GM23338 (cell line): Measurements from ENCODE around the gene NUP107. TPM values are rescaled to one million over a fixed set of nuclear protein-coding genes. Genes with fewer than 3 reads are reported as not detected.
"Not testable (repeated sequence)": the region's sequence is repeated elsewhere in the genome, so short reads cannot be mapped to it uniquely, and the experiment has no call there.

ENCODE experiments used
- ATAC-seq: fragments of 200-7000 bp; cut with Tn5 transposase; 3 replicates; pipeline ENCODE4 v1.9.1; 2020
- DNase-seq: peaks from one replicate; pipeline ENCODE4 v3.0.0-alpha.2; 2015; ENCODE audit warnings: low spot score
- H2AFZ ChIP-seq: fragments of 200-600 bp; sonication (generic); 2 replicates; pipeline ENCODE4 v1.8.0; 2016; ENCODE audit warnings: antibody characterized with exemption, mild to moderate bottlenecking, moderate library complexity
- H3F3A ChIP-seq: fragments of 200-600 bp; sonication (generic); replicated peaks from 2 replicates; pipeline ENCODE4 v1.8.0; 2017; ENCODE audit warnings: antibody characterized with exemption, mixed run types, low read depth
- H3K27ac ChIP-seq: fragments of 200-600 bp; sonication (generic); 2 replicates; pipeline ENCODE4 v1.6.1; 2016; ENCODE audit warnings: low read depth
- H3K27me3 ChIP-seq: fragments of 200-600 bp; sonication (generic); 2 replicates; pipeline ENCODE4 v1.8.0; 2016; ENCODE audit warnings: mild to moderate bottlenecking, mixed run types, moderate library complexity; ENCODE audit not compliant: insufficient read depth
- H3K36me3 ChIP-seq: fragments of 200-600 bp; sonication (generic); 2 replicates; pipeline ENCODE4 v1.8.0; 2016; ENCODE audit warnings: mild to moderate bottlenecking; ENCODE audit not compliant: insufficient read depth
- H3K4me1 ChIP-seq: fragments of 200-600 bp; sonication (generic); 2 replicates; pipeline ENCODE4 v1.8.0; 2016; ENCODE audit warnings: mild to moderate bottlenecking, moderate library complexity; ENCODE audit not compliant: insufficient read depth
- H3K4me2 ChIP-seq: fragments of 200-600 bp; sonication (generic); 2 replicates; pipeline ENCODE4 v1.7.1; 2017; ENCODE audit warnings: mixed run types
- H3K4me3 ChIP-seq: fragments of 200-600 bp; sonication (generic); 2 replicates; pipeline ENCODE4 v1.6.1; 2016; ENCODE audit warnings: mixed run types
- H3K79me2 ChIP-seq: fragments of 200-600 bp; sonication (generic); replicated peaks from 2 replicates; pipeline ENCODE4 v1.8.0; 2017; ENCODE audit warnings: mild to moderate bottlenecking; ENCODE audit not compliant: insufficient read depth
- H3K9me2 ChIP-seq: fragments of 200-600 bp; sonication (generic); 2 replicates; pipeline ENCODE4 v1.8.0; 2017; ENCODE audit not compliant: insufficient read depth
- H4K20me1 ChIP-seq: fragments of 200-600 bp; sonication (generic); replicated peaks from 2 replicates; pipeline ENCODE4 v1.8.0; 2017; ENCODE audit warnings: mild to moderate bottlenecking; ENCODE audit not compliant: insufficient read depth
- H3K27ac Mint-ChIP-seq: 2 replicates; pipeline ENCODE4 v1.8.0; 2020; ENCODE audit warnings: inconsistent platforms, mild to moderate bottlenecking, moderate library complexity, mixed read lengths
- H3K27me3 Mint-ChIP-seq: 3 replicates; pipeline ENCODE4 v1.8.0; 2022; ENCODE audit warnings: low read depth, mild to moderate bottlenecking, moderate library complexity, mixed read lengths, inconsistent platforms; ENCODE audit not compliant: insufficient read depth, poor library complexity
- H3K36me3 Mint-ChIP-seq: 3 replicates; pipeline ENCODE4 v1.8.0; 2021; ENCODE audit warnings: low read depth, mild to moderate bottlenecking, inconsistent platforms, moderate library complexity, mixed read lengths
- H3K4me1 Mint-ChIP-seq: 3 replicates; pipeline ENCODE4 v1.8.0; 2020; ENCODE audit warnings: mild to moderate bottlenecking, inconsistent platforms, mixed read lengths
- H3K4me3 Mint-ChIP-seq: 3 replicates; pipeline ENCODE4 v1.8.0; 2021; ENCODE audit warnings: moderate library complexity, mild to moderate bottlenecking, inconsistent platforms, mixed read lengths
- H3K9me3 Mint-ChIP-seq: 3 replicates; pipeline ENCODE4 v1.8.0; 2020; ENCODE audit warnings: moderate library complexity, mild to moderate bottlenecking, inconsistent platforms, mixed read lengths
- CREB1 ChIP-seq: fragments of 250-450 bp; sonication (Bioruptor Pico); IDR thresholded peaks from 2 replicates; pipeline ENCODE4 v1.5.0; 2020; ENCODE audit warnings: low read depth, mild to moderate bottlenecking, moderate library complexity
- EZH2 ChIP-seq: fragments of 200-600 bp; sonication (generic); IDR thresholded peaks from one replicate; pipeline ENCODE4 v1.8.0; 2017; ENCODE audit warnings: antibody characterized with exemption, mild to moderate bottlenecking, low read depth; ENCODE audit not compliant: unreplicated experiment
- EZH2phosphoT487 ChIP-seq: fragments of 200-600 bp; sonication (generic); IDR thresholded peaks from one replicate; pipeline ENCODE4 v1.8.1; 2018; ENCODE audit warnings: antibody characterized with exemption; ENCODE audit not compliant: unreplicated experiment
- JUNB ChIP-seq: IDR thresholded peaks from one replicate; pipeline ENCODE4 v1.6.1; 2016; ENCODE audit warnings: antibody characterized with exemption; ENCODE audit not compliant: unreplicated experiment
- NANOG ChIP-seq: IDR thresholded peaks from 2 replicates; pipeline ENCODE4 v1.6.1; 2016; ENCODE audit warnings: antibody characterized with exemption, borderline replicate concordance
- REST ChIP-seq: IDR thresholded peaks from one replicate; pipeline ENCODE4 v1.6.1; 2018; ENCODE audit warnings: antibody characterized with exemption; ENCODE audit not compliant: unreplicated experiment
- STAT1 ChIP-seq: IDR thresholded peaks from one replicate; pipeline ENCODE4 v1.6.1; 2016; ENCODE audit warnings: antibody characterized with exemption; ENCODE audit not compliant: unreplicated experiment
- ZNF114 ChIP-seq: fragments of 250-450 bp; sonication (Bioruptor Pico); IDR thresholded peaks from 2 replicates; pipeline ENCODE4 v1.5.0; 2020; ENCODE audit warnings: mild to moderate bottlenecking, moderate library complexity
- ZNF331 ChIP-seq: fragments of 250-450 bp; sonication (Bioruptor Pico); IDR thresholded peaks from 2 replicates; pipeline ENCODE4 v1.5.0; 2020; ENCODE audit warnings: low read depth, mild to moderate bottlenecking, moderate library complexity
- polyA plus RNA-seq: library from polyadenylated mRNA; unstranded; fragments of >200 nt; fragmentation: Nextera tagmentation; extraction: Ambion mirVana; gene quantifications from 2 replicates; pipeline ENCODE4 v1.2.1, GENCODE V29; 2016
- total RNA-seq: library from RNA; depleted of rRNA; stranded (reverse); fragments of >200 nt; shearing (Covaris generic); gene quantifications from 2 replicates; pipeline ENCODE4 v1.2.3, GENCODE V29; 2014
- TF ChIP-seq, protein P1 (sequence below): IDR thresholded peaks from 2 replicates; pipeline ENCODE4 v1.6.1; 2016; ENCODE audit warnings: antibody characterized with exemption
- TF ChIP-seq, protein P2 (sequence below), 2 experiments: fragments of 200-600 bp in 1 of 2; sonication (generic) in 1 of 2; conservative IDR thresholded peaks; 2 replicates each; pipeline versions ENCODE4 v1.5.1 to v1.6.1; 2016 to 2017; ENCODE audit warnings: antibody characterized with exemption in 2 of 2, low read depth in 2 of 2, mild to moderate bottlenecking in 2 of 2, moderate library complexity in 1 of 2

Gene NUP107
- total and polyA plus RNA-seq, 2 experiments from 2014 or later, result 123 to 152 TPM

DNA sequence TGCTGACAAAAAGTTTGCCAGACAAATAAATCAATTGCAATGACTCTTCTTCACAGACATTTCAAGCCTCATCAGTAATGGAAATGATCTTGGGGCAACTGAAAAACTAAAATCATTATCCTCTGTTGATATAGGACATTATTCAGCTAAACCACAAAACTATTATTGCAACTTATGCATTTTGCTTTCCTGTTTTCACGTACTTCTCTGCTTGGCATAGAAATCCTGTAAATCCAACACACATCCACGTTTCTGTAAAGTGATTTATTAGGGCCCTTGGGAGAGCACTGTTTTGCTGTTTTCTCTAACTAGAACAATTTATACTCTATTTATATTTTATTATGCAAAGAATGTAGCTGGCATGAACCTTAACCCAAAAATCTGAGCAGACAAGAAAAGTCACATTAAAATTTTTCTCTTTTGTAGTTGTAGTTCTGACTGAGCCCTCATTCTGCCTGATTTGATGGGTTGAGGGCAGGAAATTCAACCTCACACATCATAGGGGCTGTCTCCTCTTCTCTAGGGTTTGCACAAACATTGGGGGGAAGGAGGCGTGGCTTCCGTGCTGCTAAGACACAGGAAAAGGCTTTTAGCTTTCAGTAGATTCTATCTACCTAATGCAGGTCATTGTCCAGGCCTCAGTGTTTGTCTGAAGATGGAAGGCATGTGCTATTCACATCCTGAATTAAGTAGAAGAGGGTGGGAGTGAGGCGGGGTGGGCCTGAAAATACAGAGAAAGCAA, 11.5 kb upstream of the NUP107 start (continued):
- TF ChIP-seq REST (no peak), ZNF114 (CRISPR knock-in tag) (no peak), NANOG (no peak), ZNF331 (CRISPR knock-in tag) (no peak), JUNB (no peak), STAT1 (no peak), EZH2phosphoT487 (no peak), EZH2 (no peak), CREB1 (no peak)
- TF ChIP-seq, protein P1, sequence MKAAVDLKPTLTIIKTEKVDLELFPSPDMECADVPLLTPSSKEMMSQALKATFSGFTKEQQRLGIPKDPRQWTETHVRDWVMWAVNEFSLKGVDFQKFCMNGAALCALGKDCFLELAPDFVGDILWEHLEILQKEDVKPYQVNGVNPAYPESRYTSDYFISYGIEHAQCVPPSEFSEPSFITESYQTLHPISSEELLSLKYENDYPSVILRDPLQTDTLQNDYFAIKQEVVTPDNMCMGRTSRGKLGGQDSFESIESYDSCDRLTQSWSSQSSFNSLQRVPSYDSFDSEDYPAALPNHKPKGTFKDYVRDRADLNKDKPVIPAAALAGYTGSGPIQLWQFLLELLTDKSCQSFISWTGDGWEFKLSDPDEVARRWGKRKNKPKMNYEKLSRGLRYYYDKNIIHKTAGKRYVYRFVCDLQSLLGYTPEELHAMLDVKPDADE, result no peak
- TF ChIP-seq, protein P2, sequence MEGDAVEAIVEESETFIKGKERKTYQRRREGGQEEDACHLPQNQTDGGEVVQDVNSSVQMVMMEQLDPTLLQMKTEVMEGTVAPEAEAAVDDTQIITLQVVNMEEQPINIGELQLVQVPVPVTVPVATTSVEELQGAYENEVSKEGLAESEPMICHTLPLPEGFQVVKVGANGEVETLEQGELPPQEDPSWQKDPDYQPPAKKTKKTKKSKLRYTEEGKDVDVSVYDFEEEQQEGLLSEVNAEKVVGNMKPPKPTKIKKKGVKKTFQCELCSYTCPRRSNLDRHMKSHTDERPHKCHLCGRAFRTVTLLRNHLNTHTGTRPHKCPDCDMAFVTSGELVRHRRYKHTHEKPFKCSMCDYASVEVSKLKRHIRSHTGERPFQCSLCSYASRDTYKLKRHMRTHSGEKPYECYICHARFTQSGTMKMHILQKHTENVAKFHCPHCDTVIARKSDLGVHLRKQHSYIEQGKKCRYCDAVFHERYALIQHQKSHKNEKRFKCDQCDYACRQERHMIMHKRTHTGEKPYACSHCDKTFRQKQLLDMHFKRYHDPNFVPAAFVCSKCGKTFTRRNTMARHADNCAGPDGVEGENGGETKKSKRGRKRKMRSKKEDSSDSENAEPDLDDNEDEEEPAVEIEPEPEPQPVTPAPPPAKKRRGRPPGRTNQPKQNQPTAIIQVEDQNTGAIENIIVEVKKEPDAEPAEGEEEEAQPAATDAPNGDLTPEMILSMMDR (conservative IDR thresholded peaks at IDR 0.05; ENCODE audit: low read depth in 2 of 2), result no peak

DNA sequence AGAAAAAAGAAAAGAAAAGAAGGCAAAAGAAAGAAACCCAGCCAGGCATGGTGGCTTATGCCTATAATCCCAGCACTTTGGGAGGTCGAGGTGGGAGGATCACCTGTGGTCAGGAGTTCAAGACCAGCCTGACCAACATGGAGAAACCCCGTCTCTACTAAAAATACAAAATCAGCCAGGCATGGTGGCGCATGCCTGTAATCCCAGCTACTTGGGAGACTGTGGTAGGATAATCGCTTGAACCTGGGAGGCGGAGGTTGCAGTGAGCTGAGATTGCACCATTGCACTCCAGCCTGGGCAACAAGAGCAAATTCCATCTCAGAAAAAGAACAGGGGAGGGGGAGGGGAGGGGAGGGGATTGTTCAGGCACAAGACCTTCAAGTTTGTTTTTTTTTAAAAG, 9.9 kb upstream of the NUP107 start:
- H3K27me3 ChIP-seq, H3K9me3 Mint-ChIP-seq, H3K9me2 ChIP-seq, H3F3A ChIP-seq, ATAC-seq, H3K4me1 Mint-ChIP-seq, H3K27ac ChIP-seq, H3K36me3 ChIP-seq, H3K27ac Mint-ChIP-seq, H3K4me1 ChIP-seq, H3K4me3 Mint-ChIP-seq, H3K4me3 ChIP-seq, H3K4me2 ChIP-seq, H2AFZ ChIP-seq, H3K36me3 Mint-ChIP-seq, H3K79me2 ChIP-seq, DNase-seq, H3K27me3 Mint-ChIP-seq, H4K20me1 ChIP-seq: not testable (repeated sequence)
